Prostate gland (tissue), 2 donors: ENCODE data around the gene LEUTX.

Source experiments
- POLR2A ChIP-seq: fragments of 450-650 bp; IDR thresholded peaks from one replicate; pipeline ENCODE4 v1.6.1; 2016; ENCODE audit warnings: antibody characterized with exemption, mild to moderate bottlenecking
- POLR2AphosphoS5 ChIP-seq: sonication (generic); formaldehyde crosslinking; IDR thresholded peaks from one replicate; pipeline ENCODE4 v1.6.1; 2017; ENCODE audit warnings: antibody characterized with exemption
- TF ChIP-seq, protein P1 (sequence below), 4 experiments: fragments of 200-600 bp in 2 of 4; fragments of 450-650 bp in 2 of 4; sonication (generic) in 2 of 4; IDR thresholded peaks; 1 replicate in 3 of 4; 2 replicates in 1 of 4; pipeline ENCODE4 v1.5.1; 2016 to 2019; ENCODE audit warnings: antibody characterized with exemption in 4 of 4, mild to moderate bottlenecking in 2 of 4, moderate library complexity in 2 of 4

DNA sequence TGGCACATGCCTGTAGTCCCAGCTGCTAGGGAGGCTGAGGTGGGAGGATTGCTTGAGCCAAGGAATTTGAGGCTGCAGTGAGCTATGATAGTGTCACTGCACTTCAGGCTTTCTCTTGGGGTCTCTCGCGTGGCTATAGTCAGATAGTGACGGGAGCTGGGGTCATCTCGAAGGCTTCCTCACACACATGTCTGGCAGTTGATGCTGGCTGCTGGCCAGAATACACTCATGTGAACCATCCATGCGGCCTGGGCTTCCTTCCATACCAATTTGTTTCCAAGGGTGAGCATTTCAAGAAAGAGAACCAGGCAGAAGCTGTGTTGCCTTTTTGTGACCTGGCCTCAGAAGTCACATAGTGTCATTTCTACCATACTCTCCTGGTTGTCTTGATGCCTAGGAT lies 26.4 kb downstream of the LEUTX start:
- TF ChIP-seq POLR2A (no peak), POLR2AphosphoS5 (no peak)
- TF ChIP-seq, protein P1, sequence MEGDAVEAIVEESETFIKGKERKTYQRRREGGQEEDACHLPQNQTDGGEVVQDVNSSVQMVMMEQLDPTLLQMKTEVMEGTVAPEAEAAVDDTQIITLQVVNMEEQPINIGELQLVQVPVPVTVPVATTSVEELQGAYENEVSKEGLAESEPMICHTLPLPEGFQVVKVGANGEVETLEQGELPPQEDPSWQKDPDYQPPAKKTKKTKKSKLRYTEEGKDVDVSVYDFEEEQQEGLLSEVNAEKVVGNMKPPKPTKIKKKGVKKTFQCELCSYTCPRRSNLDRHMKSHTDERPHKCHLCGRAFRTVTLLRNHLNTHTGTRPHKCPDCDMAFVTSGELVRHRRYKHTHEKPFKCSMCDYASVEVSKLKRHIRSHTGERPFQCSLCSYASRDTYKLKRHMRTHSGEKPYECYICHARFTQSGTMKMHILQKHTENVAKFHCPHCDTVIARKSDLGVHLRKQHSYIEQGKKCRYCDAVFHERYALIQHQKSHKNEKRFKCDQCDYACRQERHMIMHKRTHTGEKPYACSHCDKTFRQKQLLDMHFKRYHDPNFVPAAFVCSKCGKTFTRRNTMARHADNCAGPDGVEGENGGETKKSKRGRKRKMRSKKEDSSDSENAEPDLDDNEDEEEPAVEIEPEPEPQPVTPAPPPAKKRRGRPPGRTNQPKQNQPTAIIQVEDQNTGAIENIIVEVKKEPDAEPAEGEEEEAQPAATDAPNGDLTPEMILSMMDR (IDR thresholded peaks at IDR 0.05): no peak
